NOMO-1 treated with dmso at 0.1 percent for 144 hours (cell line): ENCODE results near the gene CSTB.
"Not testable (repeated sequence)": the region's sequence is repeated elsewhere in the genome, so short reads cannot be mapped to it uniquely, and the experiment has no call there.

Source experiments
- DNase-seq: peaks from one replicate; lab custom pipeline; 2025; ENCODE audit not compliant: unreplicated experiment; lab: John Stamatoyannopoulos, UW

Gene CSTB

GRCh38 chr21:43775795-43776430 is at the start of gene CSTB:
Gene CSTB (minus strand): TSS chr21:43776308. CDS start chr21:43776269, 39 bp downstream.
- no peak for DNase-seq

- no peak for DNase-seq
Measured at GRCh38 chr21:43825242-43825935, 49.3 kb upstream of the CSTB start.

DNA sequence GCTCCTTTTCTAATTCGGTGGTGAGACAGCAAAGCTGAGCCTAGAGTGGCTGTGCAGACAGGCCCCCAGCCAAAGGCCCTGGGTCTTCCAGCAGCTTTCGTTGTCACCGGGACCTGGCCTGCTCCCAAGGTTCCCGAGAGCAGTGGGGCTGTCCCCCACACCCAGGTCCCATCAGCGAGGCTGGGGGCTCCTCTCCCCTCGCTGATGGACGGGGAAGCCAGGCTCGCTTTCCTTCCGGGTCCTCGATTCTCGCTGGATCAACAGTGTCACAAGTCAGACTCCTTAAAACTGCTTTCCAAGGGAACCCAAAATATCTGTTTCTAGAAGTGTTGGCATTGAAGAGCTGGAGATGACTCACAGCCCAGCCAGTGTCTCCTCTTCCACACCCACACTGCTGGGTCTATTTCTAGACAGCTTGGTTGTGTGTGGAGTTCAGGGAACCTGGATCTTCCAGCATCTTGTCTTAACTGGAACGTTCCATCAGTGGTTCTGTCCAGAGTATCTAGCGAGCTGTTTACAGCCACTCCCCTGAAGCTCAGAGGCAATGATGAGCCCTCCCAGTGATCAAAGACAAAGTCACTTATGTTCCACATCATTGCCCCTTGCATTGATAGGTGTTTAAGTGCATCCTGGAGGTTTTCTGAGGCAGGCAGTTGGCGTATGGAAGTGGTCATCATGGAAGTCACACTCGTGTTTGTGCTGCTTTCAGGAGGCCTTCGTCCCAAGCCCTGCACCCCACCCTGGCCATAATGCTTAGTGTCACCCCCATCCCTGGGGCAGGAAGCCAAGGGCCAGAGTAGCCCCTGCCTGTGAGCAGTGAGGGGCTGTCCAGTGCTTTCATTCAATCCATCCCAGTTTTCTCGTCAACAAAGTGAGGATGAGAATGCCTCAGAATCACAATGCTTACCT is 48.5 kb upstream of the CSTB start:
- no peak for DNase-seq

GRCh38 chr21:43822741-43823140 is 46.6 kb upstream of the CSTB start:
- DNase-seq = not testable (repeated sequence)

DNA sequence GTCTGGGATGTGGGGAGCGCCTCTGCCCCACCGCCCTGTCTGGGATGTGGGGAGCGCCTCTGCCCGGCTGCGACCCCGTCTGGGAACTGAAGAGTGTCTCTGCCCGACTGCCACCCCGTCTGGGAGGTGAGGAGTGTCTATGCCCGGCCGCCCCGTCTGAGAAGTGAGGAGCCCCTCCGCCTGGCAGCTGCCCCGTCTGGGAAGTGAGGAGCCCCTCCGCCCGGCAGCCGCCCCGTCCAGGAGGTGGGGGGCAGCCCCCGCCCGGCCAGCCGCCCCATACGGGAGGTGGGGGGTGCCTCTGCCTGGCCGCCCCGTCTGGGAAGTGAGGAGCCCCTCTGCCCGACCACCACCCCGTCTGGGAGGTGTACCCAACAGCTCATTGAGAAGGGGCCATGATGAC is 46.1 kb upstream of the CSTB start:
- not testable (repeated sequence) for DNase-seq

DNA sequence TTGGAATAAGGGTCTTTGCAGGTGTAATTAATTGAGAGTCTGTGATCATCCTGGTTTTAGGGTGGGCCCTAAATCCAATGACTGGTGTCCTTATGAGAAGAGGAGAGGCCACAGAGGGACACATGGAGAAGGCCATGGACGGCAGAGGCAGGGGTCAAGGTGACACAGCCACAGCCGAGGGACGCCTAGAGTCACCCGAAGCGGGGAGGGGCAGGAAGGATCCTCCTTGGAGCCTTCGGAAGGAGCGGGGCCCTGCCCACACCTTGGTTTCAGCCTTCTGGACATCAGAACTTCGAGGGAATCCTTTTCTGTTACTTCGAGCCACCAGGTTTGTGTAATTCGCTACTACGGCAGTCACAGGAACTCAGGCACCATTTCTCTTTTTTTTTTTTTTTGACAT is 44.4 kb upstream of the CSTB start:
- DNase-seq = no peak

GRCh38 chr21:43819511-43820405 is 43.6 kb upstream of the CSTB start:
- DNase-seq = no peak

- peak; percentile 79 for DNase-seq
Measured at GRCh38 chr21:43818685-43819084, 42.6 kb upstream of the CSTB start.

GRCh38 chr21:43817157-43818086 is 41.3 kb upstream of the CSTB start:
- DNase-seq = no peak

GRCh38 chr21:43816611-43817071 is 40.5 kb upstream of the CSTB start:
- DNase-seq = no peak

GRCh38 chr21:43815991-43816390 is 39.9 kb upstream of the CSTB start:
- no peak for DNase-seq

DNA sequence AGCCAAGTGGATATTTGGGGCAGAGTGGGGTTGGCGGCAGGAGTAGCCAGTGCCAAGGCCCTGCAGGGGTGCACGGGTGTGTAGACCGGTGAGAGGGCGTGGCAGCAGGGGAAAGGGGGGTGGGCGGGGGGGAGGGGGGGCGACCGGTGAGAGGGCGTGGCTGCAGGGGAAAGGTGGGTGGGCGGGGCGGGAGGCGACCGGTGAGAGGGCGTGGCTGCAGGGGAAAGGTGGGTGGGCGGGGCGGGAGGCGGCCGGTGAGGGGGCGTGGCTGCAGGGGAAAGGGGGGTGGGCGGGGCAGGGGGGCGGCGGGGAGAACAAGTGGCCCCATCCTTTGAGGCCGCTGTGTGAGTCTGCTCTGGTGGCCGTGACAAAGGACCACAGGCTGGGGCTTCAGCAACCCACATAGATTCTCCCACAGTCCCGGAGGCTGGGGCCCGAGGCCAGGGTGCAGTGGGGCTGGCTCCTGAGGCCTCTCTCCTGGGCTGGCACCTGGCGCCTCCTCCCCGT is 39.1 kb upstream of the CSTB start:
- no peak for DNase-seq

GRCh38 chr21:43814215-43815106 is 38.4 kb upstream of the CSTB start:
- DNase-seq = no peak

DNA sequence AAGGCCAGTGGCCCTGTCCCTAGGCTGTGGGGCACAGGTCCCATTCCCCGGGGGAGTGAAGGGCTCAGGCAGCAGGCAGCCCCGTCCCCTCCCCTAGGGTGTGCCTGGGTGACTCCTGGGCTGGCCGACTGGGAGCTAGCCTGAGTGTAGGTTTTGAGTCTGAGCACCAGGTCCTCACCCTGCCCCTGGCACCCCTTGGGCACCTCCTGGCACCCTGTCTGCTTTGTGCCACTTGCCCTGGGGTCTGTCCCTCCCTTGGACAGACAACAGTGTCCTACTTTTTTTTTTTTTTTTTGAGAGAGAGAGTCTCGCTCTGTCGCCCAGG is 37.5 kb upstream of the CSTB start:
- DNase-seq = no peak

GRCh38 chr21:43812957-43813655 is 37.0 kb upstream of the CSTB start:
- DNase-seq = no peak

- DNase-seq = no peak
Measured at GRCh38 chr21:43812139-43812821, 36.2 kb upstream of the CSTB start.
